HCT116 (cell line): ENCODE data around the gene POLA1.

ENCODE experiments used
- CEBPB ChIP-seq: IDR thresholded peaks from 2 replicates; pipeline ENCODE4 v1.6.1; 2012; ENCODE audit warnings: low read depth
- EGR1 ChIP-seq: IDR thresholded peaks from 2 replicates; pipeline ENCODE4 v1.6.1; 2012; ENCODE audit warnings: low read depth
- EZH2 ChIP-seq: fragments of 200-600 bp; sonication (generic); IDR thresholded peaks from 2 replicates; pipeline ENCODE4 v1.6.1; 2017; ENCODE audit warnings: antibody characterized with exemption, mixed run types
- FOSL1 ChIP-seq: IDR thresholded peaks from 2 replicates; pipeline ENCODE4 v1.6.1; 2012; ENCODE audit warnings: low read depth
- JUND ChIP-seq: IDR thresholded peaks from 2 replicates; pipeline ENCODE4 v1.6.1; 2012
- POLR2A ChIP-seq: IDR thresholded peaks from 2 replicates; pipeline ENCODE4 v1.7.0; 2011; ENCODE audit warnings: borderline replicate concordance; ENCODE audit not compliant: insufficient read depth, insufficient read length; ENCODE audit errors: extremely low read depth
- POLR2AphosphoS5 ChIP-seq: IDR thresholded peaks from 2 replicates; pipeline ENCODE4 v1.6.1; 2011; ENCODE audit warnings: mild to moderate bottlenecking, low read depth, low read length, moderate library complexity
- RAD21 ChIP-seq: IDR thresholded peaks from 2 replicates; pipeline ENCODE4 v1.6.1; 2012; ENCODE audit warnings: low read depth, mild to moderate bottlenecking
- YY1 ChIP-seq: IDR thresholded peaks from 2 replicates; pipeline ENCODE4 v1.6.1; 2011; ENCODE audit warnings: low read length, low read depth, moderate library complexity, mild to moderate bottlenecking; ENCODE audit not compliant: insufficient replicate concordance; ENCODE audit errors: extremely low read depth
- ZNF274 ChIP-seq: fragments of 200-500 bp; sonication (Bioruptor generic); IDR thresholded peaks from 2 replicates; pipeline ENCODE4 v1.6.1; 2014; ENCODE audit warnings: mild to moderate bottlenecking, low read depth, low read length, inconsistent platforms
- TF ChIP-seq, protein P1 (sequence below), 3 experiments: fragments of 200-600 bp in 1 of 3; sonication (generic) in 1 of 3; IDR thresholded peaks in 2 of 3; conservative IDR thresholded peaks in 1 of 3; 2 replicates each; pipeline ENCODE4 v1.5.1; 2012 to 2017; ENCODE audit warnings: low read depth in 2 of 3, low read length in 2 of 3, antibody characterized with exemption in 1 of 3, borderline replicate concordance in 1 of 3, control low read depth in 1 of 3, mild to moderate bottlenecking in 1 of 3, mixed read lengths in 1 of 3, mixed run types in 1 of 3, moderate library complexity in 1 of 3; ENCODE audit not compliant: insufficient read depth in 1 of 3
- TF ChIP-seq, protein P2 (sequence below): IDR thresholded peaks from 2 replicates; pipeline ENCODE4 v1.6.1; 2012
- TF ChIP-seq, protein P3 (sequence below): IDR thresholded peaks from 2 replicates; pipeline ENCODE4 v1.6.1; 2012

DNA sequence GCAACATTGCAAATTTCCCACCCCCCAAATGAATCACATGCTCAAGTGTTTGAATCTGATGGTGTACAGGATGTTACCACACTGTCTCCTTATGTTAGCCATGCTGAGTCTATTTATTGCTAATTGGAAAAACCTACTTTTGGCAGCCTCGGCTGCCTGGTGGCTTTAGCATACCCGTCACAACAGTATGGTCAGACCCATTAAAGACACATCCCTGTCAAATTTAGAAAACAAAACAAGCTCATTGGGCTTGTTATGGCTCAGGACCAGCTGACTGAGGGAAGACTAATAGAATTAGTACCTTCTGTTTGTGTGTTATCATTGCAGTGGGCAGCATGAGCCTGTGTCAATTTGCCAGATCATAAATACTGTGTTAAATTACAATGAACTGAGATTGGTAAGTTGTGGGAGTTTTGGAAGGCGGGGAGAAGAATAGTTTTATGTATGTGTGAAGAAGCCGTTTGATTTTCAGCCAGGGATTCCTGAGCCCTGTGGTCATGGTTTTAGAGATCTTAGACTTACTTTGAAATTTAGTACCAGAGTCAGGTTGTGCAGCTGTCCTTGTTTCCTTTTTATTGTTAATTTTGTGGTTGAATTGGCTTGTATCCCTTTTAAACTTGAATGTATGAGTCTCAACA lies 66.8 kb downstream of the POLA1 start:
- TF ChIP-seq, protein P1, sequence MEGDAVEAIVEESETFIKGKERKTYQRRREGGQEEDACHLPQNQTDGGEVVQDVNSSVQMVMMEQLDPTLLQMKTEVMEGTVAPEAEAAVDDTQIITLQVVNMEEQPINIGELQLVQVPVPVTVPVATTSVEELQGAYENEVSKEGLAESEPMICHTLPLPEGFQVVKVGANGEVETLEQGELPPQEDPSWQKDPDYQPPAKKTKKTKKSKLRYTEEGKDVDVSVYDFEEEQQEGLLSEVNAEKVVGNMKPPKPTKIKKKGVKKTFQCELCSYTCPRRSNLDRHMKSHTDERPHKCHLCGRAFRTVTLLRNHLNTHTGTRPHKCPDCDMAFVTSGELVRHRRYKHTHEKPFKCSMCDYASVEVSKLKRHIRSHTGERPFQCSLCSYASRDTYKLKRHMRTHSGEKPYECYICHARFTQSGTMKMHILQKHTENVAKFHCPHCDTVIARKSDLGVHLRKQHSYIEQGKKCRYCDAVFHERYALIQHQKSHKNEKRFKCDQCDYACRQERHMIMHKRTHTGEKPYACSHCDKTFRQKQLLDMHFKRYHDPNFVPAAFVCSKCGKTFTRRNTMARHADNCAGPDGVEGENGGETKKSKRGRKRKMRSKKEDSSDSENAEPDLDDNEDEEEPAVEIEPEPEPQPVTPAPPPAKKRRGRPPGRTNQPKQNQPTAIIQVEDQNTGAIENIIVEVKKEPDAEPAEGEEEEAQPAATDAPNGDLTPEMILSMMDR (IDR thresholded peaks at IDR 0.05 in 2 of 3, conservative IDR thresholded peaks at IDR 0.05 in 1 of 3; ENCODE audit: borderline replicate concordance in 1 of 3, insufficient read depth in 1 of 3, low read depth in 2 of 3, low read length in 2 of 3) = no peak
- TF ChIP-seq ZNF274 (no peak), POLR2AphosphoS5 (no peak), EZH2 (no peak), POLR2A (no peak), JUND (no peak), EGR1 (no peak), RAD21 (no peak), CEBPB (no peak), YY1 (no peak), FOSL1 (no peak)
- TF ChIP-seq, protein P2, sequence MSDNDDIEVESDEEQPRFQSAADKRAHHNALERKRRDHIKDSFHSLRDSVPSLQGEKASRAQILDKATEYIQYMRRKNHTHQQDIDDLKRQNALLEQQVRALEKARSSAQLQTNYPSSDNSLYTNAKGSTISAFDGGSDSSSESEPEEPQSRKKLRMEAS = no peak
- TF ChIP-seq, protein P3, sequence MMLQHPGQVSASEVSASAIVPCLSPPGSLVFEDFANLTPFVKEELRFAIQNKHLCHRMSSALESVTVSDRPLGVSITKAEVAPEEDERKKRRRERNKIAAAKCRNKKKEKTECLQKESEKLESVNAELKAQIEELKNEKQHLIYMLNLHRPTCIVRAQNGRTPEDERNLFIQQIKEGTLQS = no peak
